ENCODE data around the gene RUNX1. TPM values are rescaled to one million over a fixed set of nuclear protein-coding genes. Genes with fewer than 3 reads are reported as not detected.

Gene RUNX1
- total RNA-seq, 4 donors from 2014 or later = 3.9 to 14.5 (median 5.8) TPM

DNA sequence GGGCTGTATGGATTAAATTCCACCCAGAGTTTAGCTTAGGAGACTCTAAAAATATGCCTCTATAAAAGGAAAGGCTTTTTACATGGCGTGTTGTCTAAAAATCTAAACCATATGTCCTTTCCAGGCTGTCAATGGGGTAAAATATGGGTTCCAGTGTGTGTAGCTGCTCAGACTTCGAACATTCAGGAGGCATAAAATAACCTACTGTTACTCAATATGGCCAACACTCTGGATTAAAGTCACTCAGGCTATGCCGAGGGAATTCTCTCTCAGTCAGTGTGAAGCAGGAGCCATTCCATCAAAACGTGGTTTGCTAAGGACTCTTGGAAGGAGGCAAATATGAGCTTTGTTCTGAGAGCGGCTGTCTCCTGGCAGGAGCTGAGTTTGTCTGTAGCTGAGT lies 135.3 kb downstream of the RUNX1 start:
- WGBS, 2 donors (ENCODE audit: low coverage in 1 of 2) = 35 to 43% methylated on average over 5 of the region's 5 CpGs
- no peaks in the 10 kb centered on the region for H3K9me3 ChIP-seq
- TF ChIP-seq POLR2AphosphoS5 (IDR thresholded peaks at IDR 0.05) (no peak), EP300 (IDR thresholded peaks at IDR 0.05) (no peak), POLR2A (IDR thresholded peaks at IDR 0.05) (no peak)
- TF ChIP-seq, protein P1, sequence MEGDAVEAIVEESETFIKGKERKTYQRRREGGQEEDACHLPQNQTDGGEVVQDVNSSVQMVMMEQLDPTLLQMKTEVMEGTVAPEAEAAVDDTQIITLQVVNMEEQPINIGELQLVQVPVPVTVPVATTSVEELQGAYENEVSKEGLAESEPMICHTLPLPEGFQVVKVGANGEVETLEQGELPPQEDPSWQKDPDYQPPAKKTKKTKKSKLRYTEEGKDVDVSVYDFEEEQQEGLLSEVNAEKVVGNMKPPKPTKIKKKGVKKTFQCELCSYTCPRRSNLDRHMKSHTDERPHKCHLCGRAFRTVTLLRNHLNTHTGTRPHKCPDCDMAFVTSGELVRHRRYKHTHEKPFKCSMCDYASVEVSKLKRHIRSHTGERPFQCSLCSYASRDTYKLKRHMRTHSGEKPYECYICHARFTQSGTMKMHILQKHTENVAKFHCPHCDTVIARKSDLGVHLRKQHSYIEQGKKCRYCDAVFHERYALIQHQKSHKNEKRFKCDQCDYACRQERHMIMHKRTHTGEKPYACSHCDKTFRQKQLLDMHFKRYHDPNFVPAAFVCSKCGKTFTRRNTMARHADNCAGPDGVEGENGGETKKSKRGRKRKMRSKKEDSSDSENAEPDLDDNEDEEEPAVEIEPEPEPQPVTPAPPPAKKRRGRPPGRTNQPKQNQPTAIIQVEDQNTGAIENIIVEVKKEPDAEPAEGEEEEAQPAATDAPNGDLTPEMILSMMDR (IDR thresholded peaks at IDR 0.05) = no peak
- ATAC-seq = no peak
- H3K36me3 ChIP-seq = no peaks in the 10 kb centered on the region
- no peak overlapping the region for H3K27ac ChIP-seq
- H3K4me1 ChIP-seq = no peaks in the 10 kb centered on the region
- H3K4me3 ChIP-seq = no peak overlapping the region
- H3K27me3 ChIP-seq = peaks cover 20% of the 10 kb centered on the region

DNA sequence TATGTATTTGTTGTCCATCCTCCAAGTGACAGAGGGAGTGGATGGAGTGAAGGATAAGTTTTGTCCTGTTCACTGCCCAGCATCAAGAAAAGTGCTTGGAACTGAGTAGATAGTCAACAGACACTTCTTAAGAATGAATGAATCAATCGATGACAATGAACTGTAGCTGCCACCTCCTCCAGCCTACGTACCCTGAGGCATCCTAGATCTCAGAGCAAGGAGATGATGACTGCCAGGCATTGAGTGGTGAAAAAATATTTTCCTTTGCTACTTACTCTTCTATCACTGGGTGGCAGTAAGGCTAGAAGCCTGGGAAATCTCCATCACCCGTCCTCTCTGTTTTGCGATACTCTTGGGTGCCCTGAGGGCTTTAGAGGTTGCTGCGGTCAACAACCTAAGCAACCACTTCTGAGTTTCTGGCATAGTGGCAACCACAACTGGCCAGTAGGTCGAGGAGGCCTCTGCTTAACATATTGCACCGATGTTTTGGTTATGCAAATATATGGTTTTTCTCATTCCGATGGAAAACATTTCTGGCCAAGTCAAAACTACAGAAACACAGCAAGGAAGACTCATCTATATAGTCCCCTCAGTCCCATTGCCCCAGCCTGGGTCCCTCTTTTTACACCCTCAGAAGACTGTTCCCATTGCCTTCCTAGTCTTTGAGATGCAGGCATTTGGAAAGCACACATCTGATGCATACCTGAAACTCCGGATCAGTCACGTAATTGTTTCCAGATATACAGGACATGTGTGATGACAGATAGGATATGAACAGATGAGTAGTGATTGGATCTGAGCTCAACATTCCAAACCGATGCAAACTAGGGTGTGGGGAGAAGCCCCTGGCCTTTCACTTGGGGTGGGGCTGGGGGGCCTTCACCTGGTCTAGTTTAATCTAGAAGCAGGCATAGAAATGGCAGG lies 136.8 kb downstream of the RUNX1 start:
- Histone ChIP-seq H3K4me1 (no peaks in the 10 kb centered on the region), H3K27me3 (peaks cover 21% of the 10 kb centered on the region), H3K36me3 (no peaks in the 10 kb centered on the region), H3K4me3 (no peak overlapping the region), H3K27ac (no peak overlapping the region), H3K9me3 (no peaks in the 10 kb centered on the region)
- no peak for ATAC-seq
- TF ChIP-seq, protein P1 (IDR thresholded peaks at IDR 0.05) = no peak
- TF ChIP-seq POLR2AphosphoS5 (IDR thresholded peaks at IDR 0.05) (no peak), EP300 (IDR thresholded peaks at IDR 0.05) (no peak), POLR2A (IDR thresholded peaks at IDR 0.05) (no peak)
- 68 to 82% methylated on average over 4 to 6 of the region's 11 CpGs for WGBS, 2 donors (ENCODE audit: low coverage in 1 of 2)

DNA sequence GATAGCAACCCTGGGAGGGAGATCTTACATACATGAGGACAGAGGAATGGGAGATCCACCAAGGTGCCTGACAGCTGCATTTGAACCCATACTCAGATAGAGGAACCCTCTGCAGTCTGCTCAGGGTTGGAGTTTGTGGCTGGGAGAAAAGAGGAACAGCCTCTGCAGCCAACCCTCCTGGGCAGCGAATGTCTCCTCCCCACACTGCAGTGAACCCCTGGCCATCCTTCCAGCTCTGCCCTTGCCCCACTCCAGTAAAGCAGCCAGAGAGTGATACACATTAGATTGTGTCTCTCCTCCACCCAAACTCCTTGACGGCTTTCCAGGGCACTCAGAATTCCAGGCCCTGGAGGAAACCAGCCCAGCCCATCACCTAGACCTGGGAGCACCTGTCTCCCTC lies 137.7 kb downstream of the RUNX1 start:
- no peaks in the 10 kb centered on the region for H3K36me3 ChIP-seq
- H3K9me3 ChIP-seq = no peaks in the 10 kb centered on the region
- WGBS, 2 donors (ENCODE audit: low coverage in 1 of 2) = 90 to 100% methylated on average over 1 of the region's 2 CpGs
- no peak overlapping the region for H3K27ac ChIP-seq
- TF ChIP-seq POLR2A (IDR thresholded peaks at IDR 0.05) = no peak
- TF ChIP-seq, protein P1 (IDR thresholded peaks at IDR 0.05) = no peak
- TF ChIP-seq EP300 (IDR thresholded peaks at IDR 0.05) = no peak
- TF ChIP-seq POLR2AphosphoS5 (IDR thresholded peaks at IDR 0.05) = no peak
- H3K4me3 ChIP-seq = no peak overlapping the region
- no peaks in the 10 kb centered on the region for H3K4me1 ChIP-seq
- peaks cover 25% of the 10 kb centered on the region for H3K27me3 ChIP-seq
- ATAC-seq = no peak

DNA sequence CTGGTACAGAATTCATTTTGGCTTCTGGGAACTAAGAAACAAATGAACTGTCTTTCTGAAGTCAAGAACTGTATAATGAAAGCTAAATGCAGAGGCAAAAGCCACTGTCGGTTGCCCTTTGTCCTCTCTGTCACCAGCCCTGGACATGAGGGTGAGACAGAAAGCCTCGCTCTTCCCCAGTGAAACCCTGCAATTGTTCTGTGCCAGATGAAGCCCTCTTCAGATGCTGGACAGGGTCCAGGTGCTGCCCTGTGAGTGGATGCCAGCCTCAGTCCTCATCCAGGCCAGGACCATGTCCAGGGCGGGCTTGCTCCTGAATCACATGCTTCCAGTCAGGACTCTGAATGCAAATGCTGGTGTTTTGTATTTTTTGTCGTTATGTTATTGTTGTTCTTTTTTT lies 138.7 kb downstream of the RUNX1 start:
- no peak overlapping the region for H3K27ac ChIP-seq
- TF ChIP-seq POLR2A (IDR thresholded peaks at IDR 0.05) (no peak), POLR2AphosphoS5 (IDR thresholded peaks at IDR 0.05) (no peak), EP300 (IDR thresholded peaks at IDR 0.05) (no peak)
- TF ChIP-seq, protein P1 (IDR thresholded peaks at IDR 0.05) = no peak
- no peak for ATAC-seq
- peaks cover 25% of the 10 kb centered on the region for H3K27me3 ChIP-seq
- WGBS, 2 donors (ENCODE audit: low coverage in 1 of 2) = 87 to 100% methylated on average over 1 to 3 of the region's 4 CpGs
- no peaks in the 10 kb centered on the region for H3K9me3 ChIP-seq
- no peak overlapping the region for H3K4me3 ChIP-seq
- no peaks in the 10 kb centered on the region for H3K4me1 ChIP-seq
- no peaks in the 10 kb centered on the region for H3K36me3 ChIP-seq
